Endothelial cell of umbilical vein (primary cell): ENCODE results near the gene FAM209A. TPM values are rescaled to one million over a fixed set of nuclear protein-coding genes. Genes with fewer than 3 reads are reported as not detected.

Experiments used
- BruUV-seq: library from RNA; stranded (reverse); fragments of 400-500 nt; replicated peaks from 2 replicates; lab custom pipeline; 2021; lab: Mats Ljungman, UMichigan
- CTCF ChIA-PET: fragments of 300-600, 350-600 bp; sonication (Branson Sonifier 250); formaldehyde crosslinking; loops from one replicate; lab custom pipeline; 2021; ENCODE audit warnings: antibody characterized with exemption, inconsistent platforms; lab: Charles Lee
- POLR2A ChIA-PET: fragments of 300-600, 350-600 bp; sonication (Branson Sonifier 250); formaldehyde crosslinking; loops from one replicate; lab custom pipeline; 2021; ENCODE audit warnings: antibody characterized with exemption, inconsistent platforms; lab: Charles Lee
- DNase-seq: peaks from one replicate; pipeline ENCODE4 v3.0.0-alpha.2; 2011; ENCODE audit warnings: low read depth, low spot score
- FAIRE-seq: peaks from 2 replicates; lab custom pipeline; 2011; peaks lifted over from hg19 to GRCh38; lab: Jason Lieb, UNC
- H2AFZ ChIP-seq: 2 replicates; pipeline ENCODE4 v1.6.0; 2012; ENCODE audit warnings: low read depth, low read length, control low read depth, inconsistent platforms
- H3K27ac ChIP-seq: 2 replicates; pipeline ENCODE4 v1.5.1; 2011; ENCODE audit warnings: low read depth, mild to moderate bottlenecking, control low read depth, low read length, moderate library complexity; ENCODE audit not compliant: insufficient read depth
- H3K27me3 ChIP-seq, 2 experiments: 2 replicates each; pipeline versions ENCODE4 v1.6.0 to v1.6.1; 2011; ENCODE audit warnings: low read length in 2 of 2, mixed read lengths in 1 of 2; ENCODE audit not compliant: control insufficient read depth in 2 of 2, insufficient read depth in 2 of 2
- H3K36me3 ChIP-seq, 2 experiments: 2 replicates in 1 of 2; 3 replicates in 1 of 2; pipeline ENCODE4 v1.5.1; 2011; ENCODE audit warnings: low read length in 2 of 2, mild to moderate bottlenecking in 1 of 2, moderate library complexity in 1 of 2; ENCODE audit not compliant: control insufficient read depth in 2 of 2, insufficient read depth in 2 of 2; ENCODE audit errors: extremely low read depth in 1 of 2
- H3K4me1 ChIP-seq: 3 replicates; pipeline ENCODE4 v1.5.1; 2011; ENCODE audit warnings: mild to moderate bottlenecking, low read length; ENCODE audit not compliant: control insufficient read depth, insufficient read depth; ENCODE audit errors: extremely low read depth
- H3K4me2 ChIP-seq: 2 replicates; pipeline ENCODE4 v1.6.1; 2011; ENCODE audit warnings: low read length, control low read depth, mixed read lengths; ENCODE audit not compliant: insufficient read depth
- H3K4me3 ChIP-seq, 3 experiments: fragments of 200-600 bp in 1 of 3; sonication (generic), shearing (Covaris generic) in 1 of 3; replicated peaks in 1 of 3; 2 replicates each; pipeline ENCODE4 v1.5.1; 2011 to 2016; ENCODE audit warnings: control low read depth in 3 of 3, low read length in 3 of 3, mild to moderate bottlenecking in 2 of 3, inconsistent platforms in 1 of 3, low read depth in 1 of 3, moderate library complexity in 1 of 3; ENCODE audit not compliant: insufficient read depth in 1 of 3
- H3K79me2 ChIP-seq: 2 replicates; pipeline ENCODE4 v1.6.0; 2012; ENCODE audit warnings: low read length, inconsistent platforms; ENCODE audit not compliant: control insufficient read depth, insufficient read depth
- H3K9ac ChIP-seq: replicated peaks from 2 replicates; pipeline ENCODE3; 2011; ENCODE audit warnings: low read length, control low read depth; ENCODE audit not compliant: insufficient read depth; ENCODE audit errors: extremely low read depth
- H3K9me1 ChIP-seq: replicated peaks from 3 replicates; pipeline ENCODE4 v1.6.0; 2011; ENCODE audit warnings: mild to moderate bottlenecking, low read length; ENCODE audit not compliant: control insufficient read depth, insufficient read depth; ENCODE audit errors: extremely low read depth
- H3K9me3 ChIP-seq: replicated peaks from 2 replicates; pipeline ENCODE4 v1.5.1; 2012; ENCODE audit warnings: low read length, inconsistent platforms; ENCODE audit not compliant: control insufficient read depth, insufficient read depth
- H4K20me1 ChIP-seq: replicated peaks from 2 replicates; pipeline ENCODE3; 2011; ENCODE audit warnings: mild to moderate bottlenecking, low read length; ENCODE audit not compliant: control insufficient read depth, insufficient read depth; ENCODE audit errors: extremely low read depth
- CTCF ChIP-seq, 2 donors: IDR thresholded peaks; 1 replicate in 1 of 2; 2 replicates in 1 of 2; pipeline ENCODE4 v1.5.1; 2011; ENCODE audit warnings: low read length in 2 of 2, mild to moderate bottlenecking in 2 of 2, moderate library complexity in 2 of 2, control low read depth in 1 of 2, inconsistent platforms in 1 of 2, low read depth in 1 of 2; ENCODE audit not compliant: insufficient read depth in 1 of 2; ENCODE audit errors: extremely low read depth in 1 of 2
- EZH2 ChIP-seq: IDR thresholded peaks from 2 replicates; pipeline ENCODE4 v1.6.1; 2012; ENCODE audit warnings: borderline replicate concordance, low read depth, mild to moderate bottlenecking, moderate library complexity, low read length, inconsistent platforms; ENCODE audit not compliant: severe bottlenecking
- FOS ChIP-seq: IDR thresholded peaks from 2 replicates; pipeline ENCODE4 v1.6.1; 2011; ENCODE audit warnings: mild to moderate bottlenecking, low read length, moderate library complexity, borderline replicate concordance; ENCODE audit not compliant: insufficient read depth
- GATA2 ChIP-seq: IDR thresholded peaks from 2 replicates; pipeline ENCODE4 v1.7.0; 2011; ENCODE audit warnings: low read depth, mild to moderate bottlenecking, moderate library complexity, mixed read lengths, low read length; ENCODE audit not compliant: insufficient read length, insufficient read depth
- JUN ChIP-seq: IDR thresholded peaks from 2 replicates; pipeline ENCODE4 v1.6.1; 2011; ENCODE audit warnings: borderline replicate concordance, low read depth; ENCODE audit not compliant: insufficient read length, insufficient read depth
- MAX ChIP-seq: IDR thresholded peaks from 2 replicates; pipeline ENCODE4 v1.6.1; 2011; ENCODE audit not compliant: insufficient read depth, insufficient read length
- MYC ChIP-seq: IDR thresholded peaks from one replicate; pipeline ENCODE4 v1.6.1; 2011; ENCODE audit warnings: mild to moderate bottlenecking, low read depth, low read length
- POLR2A ChIP-seq: IDR thresholded peaks from 2 replicates; pipeline ENCODE4 v1.6.1; 2012; ENCODE audit warnings: low read depth, mild to moderate bottlenecking, control low read depth, low read length
- POLR2AphosphoS5 ChIP-seq: IDR thresholded peaks from 2 replicates; pipeline ENCODE4 v1.6.1; 2012; ENCODE audit warnings: low read depth, mild to moderate bottlenecking, control low read depth, low read length, moderate library complexity; ENCODE audit not compliant: insufficient read depth
- dilution Hi-C: fragments of 300-500 bp; cut with MboI; formaldehyde crosslinking; loops from one replicate; pipeline ENCODE4 v1.15.0; 2019; ENCODE audit warnings: low sequenced_read_pairs; ENCODE audit not compliant: extremely low pct_ligation_motif_present
- intact Hi-C: fragments of 100-400 bp; cut with micrococcal nuclease; formaldehyde crosslinking; loops from one replicate; pipeline ENCODE4 v1.10.0; 2022
- polyA plus RNA-seq, 4 experiments: library from polyadenylated mRNA; depleted of rRNA in 3 of 4; stranded (reverse) in 3 of 4; unstranded in 1 of 4; fragments of >200 nt; gene quantifications; 2 replicates each; pipeline versions ENCODE4 v1.2.1 to v1.2.3, GENCODE V29; 2011 to 2012; ENCODE audit warnings: missing spikeins in 1 of 4
- total RNA-seq: library from RNA; stranded (reverse); gene quantifications from 2 replicates; pipeline ENCODE4 v1.2.3, GENCODE V29; 2021

The FAM209A gene
- total and polyA plus RNA-seq, 2 donors (not counting 3 experiments of a cell fraction or from before 2014, with no cell fraction given), result 0.37 to 0.49 TPM

- dilution Hi-C loops, result no loop called here
- no peak overlapping the region for H3K4me3 ChIP-seq
- POLR2A ChIA-PET, result no interaction called here
These were observed 6.9 kb upstream of the FAM209A start for GRCh38 chr20:56517641-56518040.

More at GRCh38 chr20:56517641-56518040, 6.9 kb upstream of the FAM209A start:
- Histone ChIP-seq H3K9ac (no peak overlapping the region), H3K79me2 (no peaks in the 10 kb centered on the region), H2AFZ (no peak overlapping the region), H3K36me3 (peaks cover 11 to 39% of the 10 kb centered on the region in 2 experiments), H3K27ac (no peak overlapping the region), H4K20me1 (no peaks in the 10 kb centered on the region), H3K4me1 (no peaks in the 10 kb centered on the region), H3K9me1 (no peaks in the 10 kb centered on the region), H3K4me2 (no peak overlapping the region), H3K9me3 (no peaks in the 10 kb centered on the region), H3K27me3 (no peaks in the 10 kb centered on the region)
- DNase-seq (no peak), FAIRE-seq (no peak)
- intact Hi-C loops, result no loop called here
- TF ChIP-seq EZH2, result no peak
- no peak for TF ChIP-seq FOS
- TF ChIP-seq POLR2A, result no peak
- no peak for TF ChIP-seq MYC
- TF ChIP-seq CTCF (IDR thresholded peaks at IDR 0.05; ENCODE audit: extremely low read depth in 1 of 2, insufficient read depth in 1 of 2, low read depth in 1 of 2, low read length in 2 of 2), result no peak
- no peak for TF ChIP-seq JUN
- TF ChIP-seq MAX, result no peak
- TF ChIP-seq GATA2, result no peak
- TF ChIP-seq POLR2AphosphoS5, result no peak
- CTCF ChIA-PET, result no interaction called here
- BruUV-seq, result no TSS peak
